ENCODE measurements around the gene HEPACAM2. TPM values are rescaled to one million over a fixed set of nuclear protein-coding genes. Genes with fewer than 3 reads are reported as not detected.
A peak's percentile ranks its signal among the peaks of the same experiment; 100 is the strongest.

The HEPACAM2 gene
- total and polyA plus RNA-seq, 12 donors: 0.03 to 0.39 (median 0.22) TPM; not detected in 6

DNA sequence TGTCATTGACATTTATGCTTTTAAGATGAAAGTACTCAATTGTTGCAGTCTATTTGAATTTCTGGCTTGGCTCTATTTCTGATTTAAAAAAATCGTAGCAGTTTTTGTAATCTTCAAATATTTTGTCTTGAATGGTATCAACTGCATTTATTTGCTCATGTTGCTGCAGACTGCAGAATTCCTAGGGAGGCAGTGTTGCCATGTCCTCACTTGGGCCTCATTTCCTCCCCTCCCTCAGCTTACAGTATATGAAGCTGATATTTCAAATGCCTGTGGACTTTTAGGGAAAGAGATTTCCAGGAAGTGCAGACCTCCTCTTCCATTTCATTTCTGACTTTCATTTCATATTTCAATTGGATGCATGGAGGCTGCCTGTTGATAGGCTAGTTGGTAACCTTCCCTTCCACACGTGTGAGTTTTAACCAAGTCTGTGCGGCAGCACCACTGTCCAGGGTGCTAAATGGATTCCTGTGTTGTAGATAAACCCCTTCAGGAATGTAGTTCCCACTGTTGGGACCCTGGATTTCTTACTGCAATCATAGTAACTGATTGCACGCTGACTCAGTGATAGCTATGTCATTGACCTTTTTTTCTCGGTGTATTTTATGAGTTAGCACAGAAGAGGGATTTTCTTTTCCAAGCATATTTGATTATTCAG lies 23.4 kb upstream of the HEPACAM2 start:
- DNase-seq: peak in 6 of 7 donors; percentile 15 to 53 (median 35)
- WGBS, 4 donors: 36 to 41% (median 39%) methylated on average over 5 of the region's 5 CpGs
- Histone ChIP-seq H3K27me3 (no peaks in the 10 kb centered on the region), H3K9me3 (replicated peaks in 1 of 3) (no peaks in the 10 kb centered on the region), H3K27ac (no peak overlapping the region), H3K4me1 (replicated peaks in 1 of 2) (peaks cover 0 to 14% of the 10 kb centered on the region in 2 donors), H3K36me3 (replicated peaks in 1 of 2) (no peaks in the 10 kb centered on the region), H3K4me3 (no peak overlapping the region)
- TF ChIP-seq, protein P1, sequence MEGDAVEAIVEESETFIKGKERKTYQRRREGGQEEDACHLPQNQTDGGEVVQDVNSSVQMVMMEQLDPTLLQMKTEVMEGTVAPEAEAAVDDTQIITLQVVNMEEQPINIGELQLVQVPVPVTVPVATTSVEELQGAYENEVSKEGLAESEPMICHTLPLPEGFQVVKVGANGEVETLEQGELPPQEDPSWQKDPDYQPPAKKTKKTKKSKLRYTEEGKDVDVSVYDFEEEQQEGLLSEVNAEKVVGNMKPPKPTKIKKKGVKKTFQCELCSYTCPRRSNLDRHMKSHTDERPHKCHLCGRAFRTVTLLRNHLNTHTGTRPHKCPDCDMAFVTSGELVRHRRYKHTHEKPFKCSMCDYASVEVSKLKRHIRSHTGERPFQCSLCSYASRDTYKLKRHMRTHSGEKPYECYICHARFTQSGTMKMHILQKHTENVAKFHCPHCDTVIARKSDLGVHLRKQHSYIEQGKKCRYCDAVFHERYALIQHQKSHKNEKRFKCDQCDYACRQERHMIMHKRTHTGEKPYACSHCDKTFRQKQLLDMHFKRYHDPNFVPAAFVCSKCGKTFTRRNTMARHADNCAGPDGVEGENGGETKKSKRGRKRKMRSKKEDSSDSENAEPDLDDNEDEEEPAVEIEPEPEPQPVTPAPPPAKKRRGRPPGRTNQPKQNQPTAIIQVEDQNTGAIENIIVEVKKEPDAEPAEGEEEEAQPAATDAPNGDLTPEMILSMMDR (IDR thresholded peaks at IDR 0.05): no peak
- TF ChIP-seq POLR2A (IDR thresholded peaks at IDR 0.05): no peak
- intact Hi-C loops (cut with DNase I): loop anchor here in 1 of 2 donors (10.0 kb wide), 1 partner anchor 125 kb away; no protein-coding TSS in a partner anchor

GRCh38 chr7:93245525-93246432 lies 19.5 kb upstream of the HEPACAM2 start:
- DNase-seq: no peak
- 33 to 37% (median 36%) methylated on average over 9 of the region's 9 CpGs for WGBS, 4 donors
- H3K9me3 ChIP-seq (replicated peaks in 1 of 3): no peaks in the 10 kb centered on the region
- TF ChIP-seq POLR2A (IDR thresholded peaks at IDR 0.05): no peak
- TF ChIP-seq, protein P1 (IDR thresholded peaks at IDR 0.05): peak; percentile 51 to 77 (median 69)
- H3K4me3 ChIP-seq: peak overlapping the region in 1 of 4 donors; percentile 33
- H3K27me3 ChIP-seq: no peaks in the 10 kb centered on the region
- intact Hi-C loops (cut with DNase I): loop anchor here in 1 of 2 donors (10.0 kb wide), 1 partner anchor 129 kb away; no protein-coding TSS in a partner anchor
- no peak overlapping the region for H3K27ac ChIP-seq
- no peaks in the 10 kb centered on the region for H3K36me3 ChIP-seq (replicated peaks in 1 of 2)
- peaks cover 0 to 14% of the 10 kb centered on the region in 2 donors for H3K4me1 ChIP-seq (replicated peaks in 1 of 2)

DNA sequence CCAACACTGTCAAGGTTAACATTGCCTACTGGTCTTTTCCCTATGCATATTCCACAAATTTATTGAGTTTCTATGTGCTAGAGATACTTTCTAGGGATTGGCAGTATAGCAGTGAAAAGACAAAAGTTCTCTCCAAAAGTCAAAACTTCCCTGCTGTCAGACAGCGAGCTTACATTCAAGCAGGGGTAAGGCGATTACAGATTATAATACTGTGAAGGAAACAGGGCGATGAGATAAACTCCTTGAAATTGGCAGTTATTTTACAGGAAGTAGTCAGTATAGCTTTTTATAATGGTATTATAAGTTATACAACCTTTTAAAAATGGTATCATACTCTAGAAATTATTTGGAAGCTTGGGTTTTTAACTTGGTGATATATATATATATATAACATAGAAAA lies 15.8 kb upstream of the HEPACAM2 start:
- TF ChIP-seq, protein P1 (IDR thresholded peaks at IDR 0.05): no peak
- TF ChIP-seq POLR2A (IDR thresholded peaks at IDR 0.05): no peak
- intact Hi-C loops (cut with DNase I): loop anchor here in 1 of 2 donors (5.0 to 10.0 kb wide), 2 partner anchors 133 to 310 kb away; no protein-coding TSS in a partner anchor
- H3K27me3 ChIP-seq: no peaks in the 10 kb centered on the region
- no peak overlapping the region for H3K4me3 ChIP-seq
- DNase-seq: no peak
- H3K9me3 ChIP-seq (replicated peaks in 1 of 3): no peaks in the 10 kb centered on the region
- H3K36me3 ChIP-seq (replicated peaks in 1 of 2): no peaks in the 10 kb centered on the region
- H3K4me1 ChIP-seq (replicated peaks in 1 of 2): no peaks in the 10 kb centered on the region
- no peak overlapping the region for H3K27ac ChIP-seq
- WGBS, 4 donors: 92 to 95% (median 93%) methylated on average over 3 of the region's 3 CpGs

DNA sequence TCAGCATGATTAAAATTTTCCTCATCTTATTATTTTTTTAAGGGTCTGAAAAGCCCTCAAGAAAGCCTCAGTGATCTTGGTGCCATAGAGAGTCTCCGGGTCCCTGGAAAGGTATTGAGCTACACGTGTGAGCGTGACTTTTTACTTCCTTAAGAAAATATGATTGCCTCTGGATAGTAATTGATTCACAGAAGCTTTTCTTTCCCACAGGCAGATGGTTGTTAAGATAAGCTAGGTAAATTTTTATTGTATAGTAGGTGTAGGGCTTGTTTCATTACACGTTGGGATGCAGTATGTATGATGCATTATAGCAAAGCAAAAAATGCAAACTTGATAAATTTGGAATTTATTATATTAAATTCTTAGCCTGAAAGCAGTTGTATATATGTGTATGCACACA lies 13.6 kb upstream of the HEPACAM2 start:
- Histone ChIP-seq H3K36me3 (replicated peaks in 1 of 2) (no peaks in the 10 kb centered on the region), H3K27me3 (no peaks in the 10 kb centered on the region), H3K4me1 (replicated peaks in 1 of 2) (no peaks in the 10 kb centered on the region), H3K9me3 (replicated peaks in 1 of 3) (no peaks in the 10 kb centered on the region), H3K27ac (no peak overlapping the region), H3K4me3 (no peak overlapping the region)
- TF ChIP-seq POLR2A (IDR thresholded peaks at IDR 0.05): no peak
- TF ChIP-seq, protein P1 (IDR thresholded peaks at IDR 0.05): no peak
- intact Hi-C loops (cut with DNase I): loop anchor here in 1 of 2 donors (5.0 to 10.0 kb wide), 2 partner anchors 135 to 312 kb away; no protein-coding TSS in a partner anchor
- DNase-seq: no peak
- 83 to 87% (median 86%) methylated on average over 4 of the region's 4 CpGs for WGBS, 4 donors
